ENCODE data around the gene DST. TPM values are rescaled to one million over a fixed set of nuclear protein-coding genes. Genes with fewer than 3 reads are reported as not detected.

The DST gene
- total RNA-seq, 1 donor: 19.2 TPM

- H3K4me1 ChIP-seq (ENCODE audit: insufficient read depth, low read length): peaks cover 4% of the 10 kb centered on the region
- H3K4me3 ChIP-seq (ENCODE audit: low read length): no peak overlapping the region
- no peaks in the 10 kb centered on the region for H3K9me3 ChIP-seq (ENCODE audit: low read depth, low read length)
- H3K27me3 ChIP-seq (ENCODE audit: insufficient read depth, low read length): no peaks in the 10 kb centered on the region
These were observed 95.0 kb downstream of the DST start for GRCh38 chr6:56547687-56548086.

- Histone ChIP-seq H3K27me3 (ENCODE audit: insufficient read depth, low read length) (no peaks in the 10 kb centered on the region), H3K9me3 (ENCODE audit: low read depth, low read length) (no peaks in the 10 kb centered on the region), H3K4me1 (ENCODE audit: insufficient read depth, low read length) (peaks cover 29% of the 10 kb centered on the region), H3K4me3 (ENCODE audit: low read length) (peak overlapping the region; percentile 43)
These were observed 100.0 kb downstream of the DST start for GRCh38 chr6:56542364-56543331.

GRCh38 chr6:56541741-56542360 lies 100.8 kb downstream of the DST start:
- Histone ChIP-seq H3K4me3 (ENCODE audit: low read length) (peak overlapping the region; percentile 43), H3K4me1 (ENCODE audit: insufficient read depth, low read length) (peaks cover 29% of the 10 kb centered on the region), H3K9me3 (ENCODE audit: low read depth, low read length) (no peaks in the 10 kb centered on the region)

GRCh38 chr6:56541030-56541600 lies 101.6 kb downstream of the DST start:
- Histone ChIP-seq H3K27me3 (ENCODE audit: insufficient read depth, low read length) (no peaks in the 10 kb centered on the region), H3K4me3 (ENCODE audit: low read length) (no peak overlapping the region), H3K9me3 (ENCODE audit: low read depth, low read length) (no peaks in the 10 kb centered on the region), H3K4me1 (ENCODE audit: insufficient read depth, low read length) (peaks cover 29% of the 10 kb centered on the region)

More at GRCh38 chr6:56541741-56542360, 100.8 kb downstream of the DST start:
- H3K27me3 ChIP-seq (ENCODE audit: insufficient read depth, low read length): no peaks in the 10 kb centered on the region

GRCh38 chr6:56540232-56541029 lies 102.3 kb downstream of the DST start:
- Histone ChIP-seq H3K4me3 (ENCODE audit: low read length) (no peak overlapping the region), H3K27me3 (ENCODE audit: insufficient read depth, low read length) (no peaks in the 10 kb centered on the region), H3K9me3 (ENCODE audit: low read depth, low read length) (no peaks in the 10 kb centered on the region), H3K4me1 (ENCODE audit: insufficient read depth, low read length) (peaks cover 29% of the 10 kb centered on the region)

GRCh38 chr6:56539527-56540105 lies 103.1 kb downstream of the DST start:
- Histone ChIP-seq H3K4me3 (ENCODE audit: low read length) (no peak overlapping the region), H3K4me1 (ENCODE audit: insufficient read depth, low read length) (peaks cover 29% of the 10 kb centered on the region), H3K9me3 (ENCODE audit: low read depth, low read length) (no peaks in the 10 kb centered on the region), H3K27me3 (ENCODE audit: insufficient read depth, low read length) (no peaks in the 10 kb centered on the region)

- Histone ChIP-seq H3K9me3 (ENCODE audit: low read depth, low read length) (no peaks in the 10 kb centered on the region), H3K27me3 (ENCODE audit: insufficient read depth, low read length) (no peaks in the 10 kb centered on the region), H3K4me1 (ENCODE audit: insufficient read depth, low read length) (peaks cover 29% of the 10 kb centered on the region), H3K4me3 (ENCODE audit: low read length) (no peak overlapping the region)
These were observed 103.8 kb downstream of the DST start for GRCh38 chr6:56538851-56539250.

- peaks cover 23% of the 10 kb centered on the region for H3K4me1 ChIP-seq (ENCODE audit: insufficient read depth, low read length)
- no peaks in the 10 kb centered on the region for H3K9me3 ChIP-seq (ENCODE audit: low read depth, low read length)
- no peaks in the 10 kb centered on the region for H3K27me3 ChIP-seq (ENCODE audit: insufficient read depth, low read length)
- H3K4me3 ChIP-seq (ENCODE audit: low read length): no peak overlapping the region
These were observed 105.4 kb downstream of the DST start for GRCh38 chr6:56537223-56537770.

- H3K4me3 ChIP-seq (ENCODE audit: low read length): no peak overlapping the region
- H3K4me1 ChIP-seq (ENCODE audit: insufficient read depth, low read length): peaks cover 15% of the 10 kb centered on the region
- no peaks in the 10 kb centered on the region for H3K9me3 ChIP-seq (ENCODE audit: low read depth, low read length)
- H3K27me3 ChIP-seq (ENCODE audit: insufficient read depth, low read length): no peaks in the 10 kb centered on the region
These were observed 106.2 kb downstream of the DST start for GRCh38 chr6:56536536-56536935.

- no peak overlapping the region for H3K4me3 ChIP-seq (ENCODE audit: low read length)
- H3K4me1 ChIP-seq (ENCODE audit: insufficient read depth, low read length): peaks cover 7% of the 10 kb centered on the region
- no peaks in the 10 kb centered on the region for H3K27me3 ChIP-seq (ENCODE audit: insufficient read depth, low read length)
- no peaks in the 10 kb centered on the region for H3K9me3 ChIP-seq (ENCODE audit: low read depth, low read length)
These were observed 107.1 kb downstream of the DST start for GRCh38 chr6:56535626-56536025.

GRCh38 chr6:56534680-56535419 lies 107.8 kb downstream of the DST start:
- Histone ChIP-seq H3K9me3 (ENCODE audit: low read depth, low read length) (no peaks in the 10 kb centered on the region), H3K4me1 (ENCODE audit: insufficient read depth, low read length) (no peaks in the 10 kb centered on the region), H3K27me3 (ENCODE audit: insufficient read depth, low read length) (no peaks in the 10 kb centered on the region), H3K4me3 (ENCODE audit: low read length) (no peak overlapping the region)

- H3K9me3 ChIP-seq (ENCODE audit: low read depth, low read length): no peaks in the 10 kb centered on the region
- no peak overlapping the region for H3K4me3 ChIP-seq (ENCODE audit: low read length)
- H3K4me1 ChIP-seq (ENCODE audit: insufficient read depth, low read length): no peaks in the 10 kb centered on the region
- no peaks in the 10 kb centered on the region for H3K27me3 ChIP-seq (ENCODE audit: insufficient read depth, low read length)
These were observed 109.7 kb downstream of the DST start for GRCh38 chr6:56532766-56533551.

Data from mononuclear cell (primary cell).